Fibroblast of pulmonary artery (primary cell): ENCODE measurements around the gene TBC1D16.

Experiments
- DNase-seq: peaks from one replicate; pipeline ENCODE4 v3.0.0-alpha.2; 2010; ENCODE audit warnings: low read depth
- H3K4me3 ChIP-seq: replicated peaks from 2 replicates; pipeline ENCODE4 v1.5.1; 2011; ENCODE audit warnings: low read depth, mild to moderate bottlenecking, control low read depth, low read length, moderate library complexity
- TF ChIP-seq, protein P1 (sequence below): IDR thresholded peaks from 2 replicates; pipeline ENCODE4 v1.5.1; 2011; ENCODE audit warnings: mild to moderate bottlenecking, control low read depth, low read length, inconsistent platforms; ENCODE audit errors: missing control alignments

Gene TBC1D16

DNA sequence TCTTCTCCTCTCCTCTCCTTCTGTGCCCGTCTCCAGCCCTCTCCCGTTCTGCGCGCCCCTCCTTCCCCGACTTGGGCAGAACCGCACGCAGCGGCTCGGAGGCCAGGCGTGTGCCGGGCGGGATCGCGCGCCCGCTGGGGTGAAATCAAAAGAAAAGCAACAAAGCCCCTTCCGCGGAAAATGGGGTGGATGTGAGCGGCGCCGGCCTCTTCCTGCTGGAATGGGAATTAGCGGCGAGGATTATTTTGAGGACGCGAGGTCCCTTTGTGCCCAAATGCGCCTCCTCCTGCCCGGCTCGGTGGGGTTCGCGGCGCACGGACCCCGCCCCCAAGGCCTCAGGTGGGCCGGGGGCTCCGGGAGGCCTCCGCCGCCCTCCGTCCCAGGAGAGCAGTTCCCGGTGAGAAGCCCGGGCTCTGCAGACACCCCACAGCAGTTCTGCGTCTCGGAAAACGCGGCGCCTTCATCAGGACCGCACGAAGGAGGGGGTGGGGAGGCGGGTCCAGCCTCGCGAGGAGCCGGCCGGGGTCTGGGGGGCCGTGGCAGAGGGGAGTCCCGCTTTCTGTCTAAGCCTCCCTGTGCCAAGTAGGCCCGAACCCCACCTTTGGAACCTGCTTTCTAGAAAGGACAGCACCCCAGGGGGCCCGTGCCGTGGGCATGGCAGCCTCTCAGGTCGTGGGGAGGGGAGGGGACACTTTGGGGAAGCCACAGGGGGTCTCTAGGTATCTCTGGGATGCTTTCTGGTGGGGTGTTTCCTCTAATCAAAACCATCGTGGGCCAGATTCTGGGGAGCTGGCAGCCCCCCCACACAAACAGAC lies 105.4 kb downstream of the TBC1D16 start:
- peak overlapping the region; percentile 25 for H3K4me3 ChIP-seq
- no peak for DNase-seq
- TF ChIP-seq, protein P1, sequence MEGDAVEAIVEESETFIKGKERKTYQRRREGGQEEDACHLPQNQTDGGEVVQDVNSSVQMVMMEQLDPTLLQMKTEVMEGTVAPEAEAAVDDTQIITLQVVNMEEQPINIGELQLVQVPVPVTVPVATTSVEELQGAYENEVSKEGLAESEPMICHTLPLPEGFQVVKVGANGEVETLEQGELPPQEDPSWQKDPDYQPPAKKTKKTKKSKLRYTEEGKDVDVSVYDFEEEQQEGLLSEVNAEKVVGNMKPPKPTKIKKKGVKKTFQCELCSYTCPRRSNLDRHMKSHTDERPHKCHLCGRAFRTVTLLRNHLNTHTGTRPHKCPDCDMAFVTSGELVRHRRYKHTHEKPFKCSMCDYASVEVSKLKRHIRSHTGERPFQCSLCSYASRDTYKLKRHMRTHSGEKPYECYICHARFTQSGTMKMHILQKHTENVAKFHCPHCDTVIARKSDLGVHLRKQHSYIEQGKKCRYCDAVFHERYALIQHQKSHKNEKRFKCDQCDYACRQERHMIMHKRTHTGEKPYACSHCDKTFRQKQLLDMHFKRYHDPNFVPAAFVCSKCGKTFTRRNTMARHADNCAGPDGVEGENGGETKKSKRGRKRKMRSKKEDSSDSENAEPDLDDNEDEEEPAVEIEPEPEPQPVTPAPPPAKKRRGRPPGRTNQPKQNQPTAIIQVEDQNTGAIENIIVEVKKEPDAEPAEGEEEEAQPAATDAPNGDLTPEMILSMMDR, result no peak

DNA sequence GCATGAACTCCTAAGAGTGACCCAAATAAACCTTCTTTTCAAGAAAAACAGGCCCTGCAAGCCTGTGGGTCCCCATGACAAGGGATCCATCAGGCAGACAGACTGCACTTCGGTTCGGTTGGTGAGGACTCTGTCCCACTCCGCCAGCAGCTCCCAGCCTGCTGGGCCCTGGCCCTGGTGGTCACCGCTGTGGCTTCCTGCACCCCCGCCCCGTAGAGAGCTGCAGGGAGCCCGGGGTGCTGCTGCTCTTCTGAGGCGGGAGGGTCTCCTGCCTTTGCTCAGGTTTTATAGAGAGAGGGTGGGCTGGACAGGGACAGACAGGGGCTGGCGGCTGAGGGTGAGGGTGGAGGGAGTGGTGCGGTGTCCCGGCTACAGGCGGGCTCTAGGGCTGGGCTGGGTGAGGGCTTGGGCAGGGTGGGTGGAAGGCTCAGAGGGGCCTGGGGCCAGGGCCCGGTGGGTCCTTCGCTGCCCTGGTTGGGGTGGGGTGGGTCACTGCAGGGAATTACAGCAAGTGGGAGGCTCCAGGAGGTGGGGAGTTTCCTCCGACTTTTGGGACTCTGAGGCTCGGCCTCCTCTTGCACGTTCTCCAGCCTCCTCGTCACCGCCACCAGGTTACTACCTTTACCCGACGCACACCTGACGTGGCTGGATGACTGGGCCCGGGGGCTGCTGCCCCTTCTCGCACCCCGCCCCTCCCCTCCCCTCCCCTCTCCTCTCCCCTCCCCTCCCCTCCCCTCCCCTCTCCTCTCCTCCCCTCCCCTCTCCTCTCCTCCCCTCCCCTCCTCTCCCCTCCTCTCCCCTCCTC lies 106.2 kb downstream of the TBC1D16 start:
- H3K4me3 ChIP-seq, result peak overlapping the region; percentile 25
- TF ChIP-seq, protein P1, result no peak
- no peak for DNase-seq

DNA sequence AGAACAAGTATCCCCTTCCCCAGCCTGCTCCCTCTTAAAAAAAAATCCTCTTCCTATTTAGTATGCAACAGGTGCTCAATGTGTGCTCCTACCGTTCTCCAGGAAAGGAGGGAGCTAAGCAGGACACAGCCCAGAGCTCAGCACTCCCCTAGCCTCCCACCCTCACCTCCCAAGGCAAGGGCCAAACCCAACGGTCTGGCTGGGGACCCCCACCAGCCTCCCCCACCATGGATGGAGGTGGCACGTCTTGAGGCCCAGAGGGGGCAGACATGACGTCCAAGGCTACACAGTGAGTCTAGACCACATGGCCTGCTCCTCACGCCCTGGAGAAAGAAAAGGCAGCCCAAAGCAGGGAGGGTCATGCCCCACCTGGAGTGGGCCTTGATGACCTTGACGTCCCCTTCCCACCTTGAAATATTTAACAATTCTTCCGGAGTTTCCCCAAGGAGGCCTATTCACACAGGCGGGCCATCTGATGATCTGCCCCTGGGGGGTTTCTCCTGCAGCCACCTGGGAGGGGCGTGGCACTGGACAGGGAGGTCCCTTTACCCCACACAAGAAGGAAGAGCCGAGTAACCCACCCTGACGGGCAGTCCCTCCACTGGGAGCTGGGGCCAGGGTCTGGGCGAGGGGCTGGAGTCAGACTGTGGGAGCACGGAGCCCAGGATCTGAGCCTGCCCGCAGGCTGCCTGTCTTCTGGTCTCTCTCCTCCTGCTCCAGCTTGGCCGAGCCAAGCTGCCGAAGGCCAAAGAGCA lies 107.0 kb downstream of the TBC1D16 start:
- DNase-seq, result no peak
- H3K4me3 ChIP-seq, result no peak overlapping the region
- TF ChIP-seq, protein P1, result no peak

DNA sequence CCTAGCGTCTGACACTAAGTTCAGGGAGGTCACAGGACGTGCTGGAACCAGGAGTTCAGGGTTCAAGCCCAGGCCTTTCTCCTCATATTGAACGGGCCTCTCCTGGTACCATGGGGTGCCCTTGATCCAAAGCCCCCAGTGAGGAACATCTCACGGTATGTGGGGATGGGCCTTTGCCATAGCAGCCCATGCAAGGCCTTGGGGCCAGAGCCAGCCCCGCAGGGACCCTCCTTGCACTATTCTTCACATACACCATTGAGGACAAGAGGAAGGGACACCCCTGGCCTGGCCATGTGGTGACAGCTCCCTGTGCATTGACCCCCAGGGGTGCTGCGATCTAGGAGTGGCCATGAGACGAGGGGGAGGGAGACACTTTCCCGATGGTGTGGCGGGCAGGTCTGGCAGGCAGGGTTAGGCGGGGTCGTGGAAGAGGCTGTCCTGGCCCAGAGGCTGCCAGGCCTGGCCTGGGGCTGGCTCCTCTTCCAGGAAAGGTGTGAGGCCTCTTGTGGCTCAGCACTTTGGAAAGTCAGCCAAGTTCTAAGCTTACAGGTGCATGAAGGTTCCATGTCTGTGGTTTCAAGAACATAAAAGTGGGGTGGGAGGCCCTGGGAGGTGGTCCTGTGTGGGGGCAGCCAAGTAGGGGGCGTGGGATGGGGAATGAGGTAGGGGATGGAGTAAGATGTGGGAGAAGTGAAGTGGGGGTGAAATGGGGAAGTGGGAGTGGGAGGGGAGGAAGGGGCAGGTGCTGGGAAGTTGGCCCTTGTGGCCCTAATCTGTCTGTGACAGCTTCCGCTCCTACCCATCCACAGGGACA lies 107.8 kb downstream of the TBC1D16 start:
- TF ChIP-seq, protein P1, result no peak
- H3K4me3 ChIP-seq, result no peak overlapping the region
- DNase-seq, result no peak

DNA sequence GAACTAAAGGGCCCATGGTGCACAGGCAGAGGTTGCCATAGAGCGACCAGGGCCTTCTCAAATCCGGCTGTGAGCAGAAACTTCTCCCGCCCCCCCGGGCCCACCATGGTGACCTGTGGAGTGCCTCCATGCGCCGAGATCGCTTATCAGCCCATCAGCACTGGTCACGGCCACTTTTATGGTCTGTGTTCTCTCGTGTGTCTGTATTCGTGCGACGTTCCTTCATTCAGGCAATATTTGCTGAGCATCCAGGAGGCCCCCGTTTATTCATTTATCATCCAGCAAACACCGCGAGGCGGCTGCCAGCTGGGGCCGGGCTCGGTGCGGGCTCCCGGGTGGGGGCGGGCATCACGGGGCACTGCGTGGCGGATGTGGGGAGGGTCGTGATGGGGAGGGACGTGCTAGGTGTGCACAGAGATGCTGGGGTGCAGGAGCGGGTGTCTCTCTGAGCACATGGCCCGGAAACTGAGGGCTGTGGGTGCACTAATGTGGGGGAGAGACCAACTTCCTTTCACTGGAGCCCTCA lies 108.5 kb downstream of the TBC1D16 start:
- no peak overlapping the region for H3K4me3 ChIP-seq
- DNase-seq, result no peak
- TF ChIP-seq, protein P1, result no peak

DNA sequence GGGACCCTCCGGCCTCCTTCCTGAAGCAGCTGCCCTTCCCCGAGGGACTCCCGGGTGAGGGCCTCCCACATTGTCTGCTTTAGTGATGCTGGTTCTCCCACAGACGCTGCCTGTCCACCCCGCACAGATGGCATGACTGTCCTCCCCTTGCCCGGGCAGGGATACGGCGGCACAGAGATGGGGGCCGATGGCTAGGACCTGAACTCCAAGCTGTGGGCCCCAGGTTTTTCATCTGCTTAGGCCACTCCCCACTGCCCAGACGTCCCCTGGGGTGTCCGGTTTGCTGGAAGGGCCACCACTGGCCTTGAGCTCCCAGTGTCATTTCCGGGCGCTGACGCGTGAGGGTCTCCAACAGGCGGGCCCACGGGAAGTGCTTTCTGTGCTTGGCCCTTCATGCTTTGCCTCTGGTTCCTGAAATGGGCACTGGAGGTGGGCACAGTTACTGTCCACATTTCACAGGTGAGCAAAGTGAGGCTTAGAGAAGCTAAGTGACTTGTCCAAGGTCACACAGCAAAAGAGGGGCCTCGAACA lies 109.0 kb downstream of the TBC1D16 start:
- no peak overlapping the region for H3K4me3 ChIP-seq
- TF ChIP-seq, protein P1, result no peak
- no peak for DNase-seq
